AG04450 (cell line): Measurements from ENCODE around the gene WNT7B. TPM values are rescaled to one million over a fixed set of nuclear protein-coding genes. Genes with fewer than 3 reads are reported as not detected.

ENCODE experiments used
- CTCF ChIA-PET: fragments of 300-600, 350-600 bp; formaldehyde crosslinking; extraction: SDS; loops from one replicate; lab custom pipeline; 2022; ENCODE audit warnings: antibody characterized with exemption, inconsistent platforms; lab: Charles Lee
- POLR2A ChIA-PET: fragments of 350-600 bp; formaldehyde crosslinking; extraction: SDS; loops from one replicate; lab custom pipeline; 2021; ENCODE audit warnings: antibody characterized with exemption, inconsistent platforms; lab: Yijun Ruan, JAX
- DNase-seq: peaks from one replicate; pipeline ENCODE4 v3.0.0-alpha.2; 2011; ENCODE audit warnings: low read depth, low spot score
- H3K27ac ChIP-seq: one replicate; pipeline ENCODE4 v1.5.1; 2012; ENCODE audit warnings: low read depth, low read length, control low read depth
- H3K27me3 ChIP-seq: one replicate; pipeline ENCODE4 v1.6.0; 2012; ENCODE audit warnings: low read length; ENCODE audit not compliant: control insufficient read depth, insufficient read depth
- H3K4me3 ChIP-seq: 2 replicates; pipeline ENCODE4 v1.5.1; 2011; ENCODE audit warnings: mild to moderate bottlenecking, low read depth, low read length, control low read depth
- H3K9me3 ChIP-seq: 2 replicates; pipeline ENCODE4 v1.5.1; 2012; ENCODE audit warnings: low read length; ENCODE audit not compliant: control insufficient read depth, insufficient read depth
- CTCF ChIP-seq: IDR thresholded peaks from 2 replicates; pipeline ENCODE4 v1.5.1; 2011; ENCODE audit warnings: low read depth, low read length, control low read depth, inconsistent platforms
- polyA plus RNA-seq: library from polyadenylated mRNA; depleted of rRNA; stranded (reverse); fragments of >200 nt; gene quantifications from 2 replicates; pipeline ENCODE4 v1.2.3, GENCODE V29; 2011

Gene WNT7B
- polyA plus RNA-seq, 1 experiment, result 0.56 TPM

- TF ChIP-seq CTCF, result no peak
- Histone ChIP-seq H3K9me3 (no peaks in the 10 kb centered on the region; the same call in 1 of the 2 replicates), H3K27me3 (no peaks in the 10 kb centered on the region), H3K27ac (peak overlapping the region; percentile 97), H3K4me3 (no peak overlapping the region)
- DNase-seq, result no peak
- CTCF ChIA-PET, result interaction anchor here (0.5 to 4.6 kb wide), 10 partner anchors 10 to 317 kb away, joined by 3 to 78 read pairs (median 4); no protein-coding TSS in a partner anchor
- POLR2A ChIA-PET, result interaction anchor here (0.6 to 2.0 kb wide), 9 partner anchors 9 to 316 kb away, joined by 3 to 11 read pairs (median 4); partner anchors contain the start of gene TTC38
Observed at GRCh38 chr22:45996241-45997076, 19.5 kb upstream of the WNT7B start.

- ChIA-PET POLR2A (interaction anchor here (0.6 to 2.0 kb wide), 3 partner anchors 18 to 317 kb away, joined by 3 to 11 read pairs (median 8); no protein-coding TSS in a partner anchor), CTCF (interaction anchor here (0.8 to 4.6 kb wide), 9 partner anchors 11 to 334 kb away, joined by 3 to 78 read pairs (median 6); no protein-coding TSS in a partner anchor)
- no peak for DNase-seq
- H3K27ac ChIP-seq, result peak overlapping the region; percentile 97
- H3K4me3 ChIP-seq, result no peak overlapping the region
- H3K27me3 ChIP-seq, result peaks cover 1% of the 10 kb centered on the region
- no peaks in the 10 kb centered on the region; the same call in 1 of the 2 replicates for H3K9me3 ChIP-seq
- no peak for TF ChIP-seq CTCF
Observed at GRCh38 chr22:45995405-45996101, 18.6 kb upstream of the WNT7B start.

GRCh38 chr22:45994491-45995404 is 17.8 kb upstream of the WNT7B start:
- TF ChIP-seq CTCF, result peak; percentile 94
- H3K27ac ChIP-seq, result no peak overlapping the region
- no peak overlapping the region for H3K4me3 ChIP-seq
- ChIA-PET CTCF (interaction anchor here (0.6 to 4.6 kb wide), 30 partner anchors 9 to 411 kb away, joined by 3 to 78 read pairs (median 4); no protein-coding TSS in a partner anchor), POLR2A (no interaction called here)
- H3K27me3 ChIP-seq, result peaks cover 7% of the 10 kb centered on the region
- no peaks in the 10 kb centered on the region; the same call in 1 of the 2 replicates for H3K9me3 ChIP-seq
- no peak for DNase-seq

- Histone ChIP-seq H3K27ac (no peak overlapping the region), H3K4me3 (no peak overlapping the region), H3K27me3 (peaks cover 8% of the 10 kb centered on the region), H3K9me3 (no peaks in the 10 kb centered on the region; the same call in 1 of the 2 replicates)
- no peak for TF ChIP-seq CTCF
- POLR2A ChIA-PET, result no interaction called here
- no peak for DNase-seq
- CTCF ChIA-PET, result interaction anchor here (0.6 to 4.6 kb wide), 20 partner anchors 8 to 388 kb away, joined by 3 to 78 read pairs (median 4); no protein-coding TSS in a partner anchor
Observed at GRCh38 chr22:45993841-45994240, 16.9 kb upstream of the WNT7B start.
